ENCODE measurements around the gene MYOF.

- TF ChIP-seq CTCF (IDR thresholded peaks at IDR 0.05): no peak
- TF ChIP-seq POLR2A (IDR thresholded peaks at IDR 0.05): no peak
- TF ChIP-seq POLR2AphosphoS5 (IDR thresholded peaks at IDR 0.05): no peak
Observed at GRCh38 chr10:93266858-93267257, 215.3 kb downstream of the MYOF start.
